HL-60/S4 (cell line): Measurements from ENCODE around the gene PKD1L1.

ENCODE experiments used
- in situ Hi-C: fragments of 300-500 bp; cut with MboI; formaldehyde crosslinking; loops from 2 replicates; pipeline ENCODE4 v1.14.3; 2022; ENCODE audit warnings: low sequenced_read_pairs

Gene PKD1L1

DNA sequence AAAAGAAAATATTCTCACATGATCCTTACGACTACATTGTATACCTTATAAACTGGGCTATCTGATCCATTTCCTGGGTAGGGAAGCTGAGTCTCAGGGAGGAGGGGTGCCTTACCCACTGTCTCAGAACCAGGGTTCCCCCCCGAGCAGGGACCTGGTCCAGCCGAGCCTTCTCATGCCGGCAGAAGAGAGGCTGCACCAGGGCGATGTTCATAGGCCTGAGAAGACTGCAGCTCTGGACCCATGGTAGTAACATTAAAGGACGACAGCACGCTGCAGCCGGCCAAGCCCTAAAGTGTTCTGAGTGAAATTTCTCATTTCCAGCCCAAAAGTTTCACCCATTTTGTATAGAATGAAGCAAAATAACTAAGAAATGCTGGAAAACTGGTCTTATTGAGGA is 203.4 kb downstream of the PKD1L1 start:
- in situ Hi-C loops: no loop called here

DNA sequence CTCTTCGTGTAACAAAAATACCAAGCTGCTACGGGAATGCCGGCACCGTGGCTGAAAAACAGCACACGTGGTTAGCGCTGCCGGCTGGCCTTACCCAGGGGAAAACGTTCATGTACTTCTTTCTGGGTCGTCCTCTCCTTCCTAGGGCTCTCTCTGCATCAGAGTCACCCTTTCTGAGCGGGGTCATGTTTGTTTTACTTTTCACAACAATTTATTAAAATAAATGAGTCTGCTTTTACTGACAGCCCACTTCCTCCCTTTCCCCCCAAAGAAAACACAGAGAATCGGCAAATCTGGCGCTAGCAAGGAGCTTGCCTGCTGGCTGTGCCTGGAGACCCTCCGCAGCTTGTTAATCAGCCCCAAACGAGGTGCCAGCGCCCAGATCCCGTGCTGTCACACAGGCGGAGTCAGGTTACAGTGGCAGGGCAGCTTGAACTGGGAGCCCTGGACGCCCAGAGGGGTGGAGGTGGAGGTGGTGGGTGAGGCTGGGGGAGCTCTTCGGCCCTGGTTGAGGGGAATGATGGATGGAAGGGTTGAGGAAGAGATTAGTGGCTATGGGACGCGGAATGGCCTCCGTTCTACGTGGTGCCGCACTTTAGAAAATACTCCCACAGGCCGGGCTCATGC is 204.2 kb downstream of the PKD1L1 start:
- in situ Hi-C loops: no loop called here

DNA sequence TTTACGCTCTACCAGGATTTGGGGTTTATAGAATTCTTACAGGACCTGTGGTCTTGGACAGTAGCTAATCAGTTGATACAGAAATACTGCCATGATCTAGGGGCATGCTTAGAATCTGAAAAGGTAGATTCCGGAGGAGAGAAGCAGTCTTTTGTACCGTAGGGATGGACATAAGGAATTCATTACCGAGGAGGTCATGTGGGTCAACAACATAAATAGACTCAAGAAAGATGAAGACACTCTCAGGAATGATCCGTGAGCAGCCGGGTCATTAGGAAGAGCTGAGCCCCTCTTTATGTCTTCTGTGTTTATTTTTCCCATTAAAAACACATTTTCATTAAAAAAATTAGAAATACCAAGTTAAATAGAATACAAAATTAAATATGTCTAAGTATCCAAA is 206.3 kb downstream of the PKD1L1 start:
- in situ Hi-C loops: no loop called here

DNA sequence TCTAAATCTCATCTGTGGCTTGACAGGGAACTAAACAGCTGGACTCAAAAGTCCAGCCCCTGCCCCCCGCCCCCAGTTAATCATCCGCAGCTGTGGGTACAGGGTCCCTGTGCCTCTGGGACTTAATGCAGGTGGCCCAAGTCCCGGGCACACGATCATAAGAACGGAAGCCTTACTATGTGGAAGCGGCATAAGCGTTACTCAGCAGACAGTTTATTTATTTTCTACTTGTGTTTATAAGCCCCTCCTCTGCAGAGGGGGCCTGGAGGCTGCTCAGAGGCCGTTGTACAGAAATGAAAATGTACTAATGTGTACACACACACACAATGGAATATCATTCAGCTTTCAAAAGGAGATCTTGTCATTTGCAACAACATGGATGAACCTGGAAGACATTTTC is 208.4 kb downstream of the PKD1L1 start:
- in situ Hi-C loops: no loop called here

DNA sequence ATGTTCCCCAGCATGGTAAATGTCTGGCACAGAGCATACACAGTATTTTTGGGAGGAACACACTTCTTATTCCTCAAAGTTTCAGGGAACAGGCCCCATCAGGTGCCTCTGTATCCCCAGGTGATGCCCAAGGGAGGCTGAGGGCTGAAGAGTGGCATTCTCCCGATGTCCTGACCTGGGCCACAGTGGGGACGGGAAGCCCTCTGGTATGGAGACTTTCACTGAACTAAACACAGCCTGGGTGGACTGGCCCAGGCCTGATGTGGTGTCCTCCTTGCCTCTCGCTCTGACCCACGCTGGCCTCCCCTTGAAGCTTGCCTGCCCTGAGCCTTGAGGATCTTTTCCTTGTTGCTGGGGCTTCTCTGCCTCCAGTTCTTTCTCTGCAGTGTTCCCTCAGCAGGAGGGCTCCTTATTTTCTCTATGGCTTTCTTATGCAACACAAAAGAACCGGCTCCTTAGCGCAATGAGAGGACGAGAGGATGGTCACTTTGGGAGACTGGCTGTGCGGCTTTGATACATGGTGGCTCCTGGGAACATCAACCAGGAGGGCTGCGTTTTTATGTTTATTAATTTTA is 208.9 kb downstream of the PKD1L1 start:
- in situ Hi-C loops: no loop called here

DNA sequence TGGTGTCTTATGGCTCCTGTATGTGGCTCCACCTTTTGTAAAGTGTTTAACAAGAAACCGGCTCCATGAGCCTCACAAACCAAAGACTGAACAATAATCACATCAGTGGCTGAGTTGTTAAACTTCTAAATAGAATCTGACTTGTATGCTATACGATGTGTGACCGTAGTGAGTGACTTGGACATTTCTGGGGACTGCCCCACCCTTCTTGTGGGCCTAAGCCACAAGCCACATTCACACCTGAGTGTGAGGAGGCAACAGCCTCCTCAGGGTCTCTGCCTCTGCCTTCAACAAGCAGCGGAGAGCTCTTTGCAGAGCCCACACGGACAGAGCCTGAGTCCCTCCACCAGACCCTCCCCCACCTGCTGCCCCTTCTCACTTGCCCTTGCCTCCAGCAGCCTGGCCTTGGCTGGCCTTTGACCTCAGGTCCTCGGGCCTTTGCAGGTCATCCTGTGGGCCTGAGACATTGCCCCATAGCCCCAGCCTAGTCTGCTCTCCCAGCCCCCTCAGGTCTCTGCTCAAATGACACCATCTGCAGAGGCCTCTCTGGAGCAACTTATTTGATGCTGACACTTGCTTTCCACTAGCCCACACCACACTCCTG is 209.6 kb downstream of the PKD1L1 start:
- in situ Hi-C loops: no loop called here

DNA sequence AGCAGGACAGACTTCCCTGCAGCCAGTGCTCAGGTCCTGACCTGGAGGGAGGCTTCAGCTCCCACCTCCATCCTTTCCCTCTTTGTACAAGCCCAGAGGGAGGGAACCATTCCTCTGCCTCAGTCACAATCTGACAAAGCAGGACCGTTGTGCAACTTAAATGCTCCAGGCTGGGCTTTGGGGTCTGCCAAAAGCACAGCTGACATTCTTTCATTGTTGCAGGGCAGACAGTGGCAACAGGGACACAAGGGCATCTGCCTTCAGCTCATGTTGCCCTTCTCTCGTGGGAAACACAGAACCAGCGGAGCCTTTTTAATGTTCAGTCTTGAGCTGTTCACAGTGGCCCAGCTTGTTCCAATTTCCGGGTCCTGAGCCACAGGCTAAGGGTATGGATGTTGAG is 210.7 kb downstream of the PKD1L1 start:
- in situ Hi-C loops: no loop called here

DNA sequence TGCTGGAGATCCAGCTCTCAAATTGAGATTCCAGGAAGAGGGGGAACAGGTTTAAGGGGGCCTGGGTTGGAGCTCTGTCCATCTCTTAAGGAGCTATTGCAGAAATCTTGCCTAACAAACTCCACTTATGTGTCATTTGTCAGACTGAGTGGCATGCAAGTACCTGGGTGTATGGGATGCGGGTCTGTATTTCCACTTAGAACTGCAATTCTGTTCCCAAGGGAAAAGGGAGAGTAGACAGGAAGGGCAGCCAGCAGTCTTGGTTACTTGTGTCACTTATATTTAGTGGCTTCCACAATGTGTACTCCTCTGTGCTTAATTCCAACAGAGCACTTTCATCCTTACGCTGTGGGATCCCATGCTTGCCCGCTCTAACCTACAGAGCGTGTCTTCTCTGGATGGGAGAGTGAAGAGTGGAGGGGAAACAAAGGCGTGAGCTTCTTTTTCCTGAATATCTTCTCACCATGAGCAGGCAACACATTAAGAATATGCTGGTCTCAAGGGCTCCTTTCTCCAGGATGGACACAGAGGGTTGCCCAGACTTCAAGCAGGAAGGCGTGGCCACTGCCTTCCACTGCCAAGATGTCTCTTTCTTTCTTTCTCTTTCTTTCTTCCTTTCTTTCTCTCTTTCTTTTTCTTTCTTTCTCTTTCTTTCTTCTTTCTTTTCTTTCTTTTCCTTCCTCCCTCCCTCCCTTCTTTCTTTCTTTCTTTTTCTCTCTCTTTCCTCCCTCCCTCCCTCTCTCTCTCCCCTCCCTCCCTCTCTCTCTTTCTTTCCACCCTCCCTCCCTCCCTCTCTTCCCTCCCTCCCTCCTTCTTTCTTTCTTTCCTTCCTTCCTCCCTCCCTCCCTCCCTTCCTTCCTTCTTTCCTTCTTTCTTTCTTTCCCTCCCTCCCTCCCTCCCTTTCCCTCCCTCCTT is 212.6 kb downstream of the PKD1L1 start:
- in situ Hi-C loops: no loop called here

DNA sequence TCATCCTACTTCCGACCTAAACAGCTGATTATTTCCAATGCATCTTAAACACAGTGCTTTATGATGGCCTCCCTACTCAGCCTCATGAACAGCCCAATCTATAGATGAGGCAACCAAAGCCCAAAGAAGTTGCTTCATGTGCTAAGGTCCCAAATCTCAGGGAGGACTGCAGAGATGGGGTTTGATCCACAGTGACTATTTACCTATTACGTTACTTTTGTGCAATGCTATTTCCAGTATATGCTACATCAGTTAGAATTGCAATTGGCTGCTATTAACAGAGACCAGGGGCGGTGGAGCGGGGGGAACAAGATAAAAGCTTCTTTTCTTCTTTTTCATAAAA is 213.3 kb downstream of the PKD1L1 start:
- in situ Hi-C loops: no loop called here

DNA sequence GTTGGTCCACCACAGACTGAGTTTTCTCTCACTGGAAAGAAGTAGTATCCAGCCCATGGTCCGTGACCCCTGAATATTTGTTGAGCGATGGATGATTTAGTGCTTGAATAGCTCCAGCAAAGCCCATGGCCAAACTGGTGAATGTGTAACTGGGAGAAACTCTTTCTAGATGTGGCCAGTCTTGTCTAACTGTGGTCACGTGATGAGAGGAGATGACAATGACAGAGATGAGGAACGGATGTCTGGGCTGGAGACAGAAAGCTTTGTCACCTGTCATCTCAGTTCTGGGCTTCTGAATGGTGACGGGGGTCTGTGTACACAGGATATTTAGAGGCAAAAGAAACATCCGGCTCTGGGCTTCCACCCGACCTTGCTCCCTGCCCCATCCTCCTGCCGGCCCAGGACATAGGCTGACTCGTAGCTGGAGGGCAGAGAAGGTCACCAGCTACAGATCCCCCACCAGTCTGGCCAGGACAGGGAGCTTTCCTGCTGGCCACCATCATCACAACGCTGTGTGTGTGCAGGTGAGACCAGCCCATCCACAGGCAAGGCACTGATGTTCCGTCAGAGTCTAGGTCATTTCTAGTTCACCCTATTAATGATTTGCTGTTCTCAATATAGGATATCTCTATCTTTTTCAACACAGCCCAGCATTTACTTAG is 213.8 kb downstream of the PKD1L1 start:
- in situ Hi-C loops: no loop called here

DNA sequence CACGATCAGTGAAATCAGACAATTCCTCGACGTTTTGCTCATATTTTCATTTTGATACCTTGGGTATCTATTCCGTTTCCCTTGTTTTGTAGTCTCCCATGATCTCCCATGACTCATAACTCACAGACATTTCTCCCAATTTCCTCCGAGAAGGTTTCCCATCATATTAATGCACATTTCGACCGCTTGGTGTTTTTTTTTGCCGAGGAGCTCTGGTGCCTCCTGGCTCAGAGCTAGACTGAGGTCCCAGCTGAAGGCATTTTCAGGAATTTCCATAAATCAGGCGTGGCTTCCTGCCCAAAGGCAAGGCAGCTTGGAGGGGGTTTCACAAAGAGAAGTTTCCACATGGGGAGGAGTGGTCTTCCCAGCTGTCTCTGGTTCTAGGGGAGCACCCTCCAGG is 218.1 kb downstream of the PKD1L1 start:
- in situ Hi-C loops: no loop called here

DNA sequence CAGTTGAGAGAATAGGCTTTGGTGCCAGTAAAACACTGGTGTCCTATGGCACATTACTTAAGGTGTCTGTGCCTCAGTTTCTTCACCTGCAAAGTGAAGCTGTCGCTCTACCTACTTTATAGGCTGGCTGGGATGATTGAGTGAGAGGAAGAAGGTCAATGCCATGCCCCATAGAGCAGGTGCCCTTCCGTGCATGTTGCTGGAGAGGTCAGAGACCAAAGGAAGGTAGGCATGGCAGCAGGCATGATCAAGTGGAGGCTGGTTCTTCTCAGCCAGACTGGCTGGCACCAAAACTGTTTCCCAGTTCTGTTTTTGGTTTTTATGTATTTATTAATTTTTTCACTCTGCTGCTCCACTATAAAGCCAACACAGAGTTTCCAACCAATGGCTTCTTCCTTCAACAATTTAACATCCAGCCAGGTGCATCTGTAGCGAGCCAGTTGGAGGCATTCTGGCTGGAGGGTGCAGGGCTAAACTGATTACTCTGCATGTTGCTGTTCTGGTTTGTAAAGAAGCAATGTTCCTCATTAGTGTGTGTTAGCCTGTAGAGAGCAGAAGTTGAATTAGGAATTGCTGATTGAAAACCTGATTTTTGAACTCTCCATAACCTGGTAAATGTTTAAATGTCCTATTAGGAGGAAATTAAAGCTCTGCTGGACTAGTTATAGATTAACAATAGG is 222.1 kb downstream of the PKD1L1 start:
- in situ Hi-C loops: no loop called here

DNA sequence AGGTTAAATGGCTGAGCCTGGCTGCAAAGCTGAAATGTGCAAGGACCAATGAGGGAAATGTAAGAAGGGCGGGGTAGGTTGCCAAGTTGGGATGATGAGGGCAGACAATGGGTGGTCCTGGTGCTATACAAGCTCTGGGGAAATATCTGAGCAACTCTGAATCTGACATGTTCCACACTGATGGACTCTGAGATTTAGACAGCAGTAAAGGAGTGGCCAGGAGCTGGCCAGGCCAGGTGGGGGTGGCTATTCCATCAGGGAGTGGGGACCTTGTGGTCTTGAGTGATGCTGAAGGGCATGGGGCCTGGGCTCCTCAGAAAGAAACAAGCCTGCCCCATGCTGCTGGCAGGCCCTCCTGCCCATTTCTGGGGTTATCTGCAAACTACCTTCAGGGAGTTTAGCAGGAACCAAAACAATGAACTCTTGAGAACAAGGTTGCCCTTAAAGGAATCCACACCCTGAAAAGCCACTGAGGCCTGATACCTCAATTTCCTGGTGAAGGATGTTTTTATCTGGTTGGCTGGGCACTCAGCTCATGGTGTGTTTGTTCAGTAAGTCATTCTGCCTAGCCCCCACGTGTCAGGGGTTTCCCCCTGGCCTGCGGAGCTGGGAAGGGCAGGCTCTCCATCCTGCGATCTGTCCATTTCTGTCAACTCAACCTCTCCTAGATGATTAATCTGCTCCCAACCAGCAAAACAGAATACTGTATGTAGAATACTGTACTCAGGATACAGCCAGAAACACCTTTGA is 223.1 kb downstream of the PKD1L1 start:
- in situ Hi-C loops: no loop called here
